HCT116 (cell line): ENCODE data around the gene SLBP. TPM values are rescaled to one million over a fixed set of nuclear protein-coding genes. Genes with fewer than 3 reads are reported as not detected.

Source experiments
- ATAC-seq: fragments of 200-7000 bp; cut with Tn5 transposase; 2 replicates; pipeline ENCODE4 v1.9.1; 2020; ENCODE audit warnings: mild to moderate bottlenecking, moderate library complexity
- BruUV-seq: library from RNA; stranded (reverse); fragments of 400-500 nt; replicated peaks from 2 replicates; lab custom pipeline; 2021; lab: Mats Ljungman, UMichigan
- CTCF ChIA-PET: fragments of 300-600 bp; sonication (Branson Sonifier 250); formaldehyde crosslinking; loops from one replicate; lab custom pipeline; 2021; ENCODE audit warnings: antibody characterized with exemption; lab: Charles Lee
- POLR2A ChIA-PET: fragments of 300-600, 350-600 bp; sonication (Branson Sonifier 250); formaldehyde crosslinking; loops from one replicate; lab custom pipeline; 2021; ENCODE audit warnings: antibody characterized with exemption; lab: Charles Lee
- RAD21 ChIA-PET, 2 experiments: fragments of 300-600 bp; sonication (Branson Sonifier 250); formaldehyde crosslinking; loops; one replicate each; lab custom pipeline; 2023; ENCODE audit warnings: low total read pairs in 2 of 2; ENCODE audit not compliant: uncharacterized antibody in 2 of 2, unreplicated experiment in 2 of 2, low non-redundant PET in 1 of 2; lab: Charles Lee
- DNase-seq: peaks from one replicate; pipeline ENCODE4 v3.0.0-alpha.2; 2010; ENCODE audit warnings: low read depth, low spot score
- H2AFZ ChIP-seq: fragments of 200-600 bp; shearing (Covaris generic), sonication (generic); 2 replicates; pipeline ENCODE4 v1.6.1; 2017; ENCODE audit warnings: low read depth, mixed run types, mixed read lengths, antibody characterized with exemption, low read length; ENCODE audit not compliant: poor library complexity, severe bottlenecking
- H3K27ac ChIP-seq: 2 replicates; pipeline ENCODE4 v1.5.1; 2012; ENCODE audit warnings: low read depth, low read length
- H3K27me3 ChIP-seq: fragments of 200-600 bp; sonication (generic); 2 replicates; pipeline ENCODE4 v1.6.1; 2016; ENCODE audit warnings: mixed run types, low read length, mixed read lengths; ENCODE audit not compliant: insufficient read depth
- H3K36me3 ChIP-seq, 2 experiments: fragments of 200-500 bp in 1 of 2; fragments of 200-600 bp in 1 of 2; sonication (Bioruptor generic) in 1 of 2; sonication (generic) in 1 of 2; 2 replicates each; pipeline versions ENCODE4 v1.5.1 to v1.6.1; 2014 to 2016; ENCODE audit warnings: low read length in 2 of 2, inconsistent platforms in 1 of 2, mixed read lengths in 1 of 2, mixed run types in 1 of 2; ENCODE audit not compliant: insufficient read depth in 2 of 2, control insufficient read depth in 1 of 2
- H3K4me1 ChIP-seq, 2 experiments: fragments of 200-600 bp in 1 of 2; sonication (generic) in 1 of 2; 2 replicates each; pipeline versions ENCODE4 v1.5.1 to v1.6.1; 2012 to 2017; ENCODE audit warnings: low read length in 2 of 2, inconsistent platforms in 1 of 2, mild to moderate bottlenecking in 1 of 2, mixed read lengths in 1 of 2, mixed run types in 1 of 2, moderate library complexity in 1 of 2; ENCODE audit not compliant: insufficient read depth in 2 of 2, control insufficient read depth in 1 of 2
- H3K4me2 ChIP-seq: fragments of 200-600 bp; sonication (generic); 2 replicates; pipeline ENCODE4 v1.6.1; 2017; ENCODE audit warnings: mixed run types, low read length, mixed read lengths
- H3K4me3 ChIP-seq, 2 experiments: fragments of 200-600 bp in 1 of 2; sonication (generic) in 1 of 2; replicated peaks in 1 of 2; 2 replicates each; pipeline ENCODE4 v1.5.1; 2011 to 2016; ENCODE audit warnings: low read length in 2 of 2, control low read depth in 1 of 2, low read depth in 1 of 2, mild to moderate bottlenecking in 1 of 2, mixed read lengths in 1 of 2, mixed run types in 1 of 2
- H3K79me2 ChIP-seq: fragments of 200-600 bp; sonication (generic); 2 replicates; pipeline ENCODE4 v1.6.1; 2017; ENCODE audit warnings: mild to moderate bottlenecking, mixed run types, low read length, moderate library complexity, mixed read lengths; ENCODE audit not compliant: insufficient read depth
- H3K9ac ChIP-seq: fragments of 200-600 bp; sonication (generic); 2 replicates; pipeline ENCODE4 v1.6.1; 2016; ENCODE audit warnings: low read length, mixed read lengths
- H3K9me2 ChIP-seq: fragments of 200-600 bp; sonication (generic), shearing (Covaris generic); 2 replicates; pipeline ENCODE4 v1.6.1; 2017; ENCODE audit warnings: mixed run types, mild to moderate bottlenecking, moderate library complexity; ENCODE audit not compliant: insufficient read depth
- H3K9me3 ChIP-seq, 2 experiments: fragments of 200-500 bp in 1 of 2; fragments of 200-600 bp in 1 of 2; sonication (Bioruptor generic) in 1 of 2; sonication (generic) in 1 of 2; 2 replicates each; pipeline ENCODE4 v1.6.1; 2014 to 2017; ENCODE audit warnings: low read length in 2 of 2, mixed read lengths in 2 of 2, inconsistent platforms in 1 of 2, low read depth in 1 of 2, mild to moderate bottlenecking in 1 of 2, mixed run types in 1 of 2, moderate library complexity in 1 of 2; ENCODE audit not compliant: control insufficient read depth in 1 of 2, insufficient read depth in 1 of 2
- H4K20me1 ChIP-seq: fragments of 200-600 bp; sonication (generic), shearing (Covaris generic); 2 replicates; pipeline ENCODE4 v1.6.1; 2017; ENCODE audit warnings: mixed run types, mild to moderate bottlenecking, moderate library complexity; ENCODE audit not compliant: insufficient read depth
- ELF1 ChIP-seq: IDR thresholded peaks from 2 replicates; pipeline ENCODE4 v1.6.1; 2012; ENCODE audit warnings: low read depth, borderline replicate concordance
- EZH2 ChIP-seq: fragments of 200-600 bp; sonication (generic); IDR thresholded peaks from 2 replicates; pipeline ENCODE4 v1.6.1; 2017; ENCODE audit warnings: antibody characterized with exemption, mixed run types
- POLR2A ChIP-seq: IDR thresholded peaks from 2 replicates; pipeline ENCODE4 v1.7.0; 2011; ENCODE audit warnings: borderline replicate concordance; ENCODE audit not compliant: insufficient read depth, insufficient read length; ENCODE audit errors: extremely low read depth
- POLR2AphosphoS5 ChIP-seq: IDR thresholded peaks from 2 replicates; pipeline ENCODE4 v1.6.1; 2011; ENCODE audit warnings: mild to moderate bottlenecking, low read depth, low read length, moderate library complexity
- RAD21 ChIP-seq: IDR thresholded peaks from 2 replicates; pipeline ENCODE4 v1.6.1; 2012; ENCODE audit warnings: low read depth, mild to moderate bottlenecking
- SIN3A ChIP-seq: IDR thresholded peaks from 2 replicates; pipeline ENCODE4 v1.6.1; 2012; ENCODE audit warnings: low read depth
- SRF ChIP-seq: IDR thresholded peaks from 2 replicates; pipeline ENCODE4 v1.6.1; 2012; ENCODE audit warnings: low read depth
- YY1 ChIP-seq: IDR thresholded peaks from 2 replicates; pipeline ENCODE4 v1.6.1; 2011; ENCODE audit warnings: low read length, low read depth, moderate library complexity, mild to moderate bottlenecking; ENCODE audit not compliant: insufficient replicate concordance; ENCODE audit errors: extremely low read depth
- ZFX ChIP-seq: fragments of 450-650 bp; IDR thresholded peaks from 2 replicates; pipeline ENCODE4 v1.6.1; 2017
- intact Hi-C: fragments of 100-400 bp; cut with micrococcal nuclease; formaldehyde crosslinking; loops from 2 replicates; pipeline ENCODE4 v1.10.0; 2022
- total RNA-seq: library from RNA; stranded (reverse); gene quantifications from one replicate; pipeline ENCODE4 v1.2.1, GENCODE V29; 2021; ENCODE audit not compliant: unreplicated experiment
- TF ChIP-seq, protein P1 (sequence below): IDR thresholded peaks from 2 replicates; pipeline ENCODE4 v1.6.1; 2012
- TF ChIP-seq, protein P2 (sequence below): IDR thresholded peaks from 2 replicates; pipeline ENCODE4 v1.6.1; 2012; ENCODE audit warnings: low read depth
- TF ChIP-seq, protein P3 (sequence below): IDR thresholded peaks from 2 replicates; pipeline ENCODE4 v1.6.1; 2011; ENCODE audit warnings: mild to moderate bottlenecking, low read length, moderate library complexity; ENCODE audit not compliant: insufficient replicate concordance; ENCODE audit errors: extremely low read depth

The SLBP gene
- total RNA-seq, 1 experiment from 2014 or later, result 101 TPM

DNA sequence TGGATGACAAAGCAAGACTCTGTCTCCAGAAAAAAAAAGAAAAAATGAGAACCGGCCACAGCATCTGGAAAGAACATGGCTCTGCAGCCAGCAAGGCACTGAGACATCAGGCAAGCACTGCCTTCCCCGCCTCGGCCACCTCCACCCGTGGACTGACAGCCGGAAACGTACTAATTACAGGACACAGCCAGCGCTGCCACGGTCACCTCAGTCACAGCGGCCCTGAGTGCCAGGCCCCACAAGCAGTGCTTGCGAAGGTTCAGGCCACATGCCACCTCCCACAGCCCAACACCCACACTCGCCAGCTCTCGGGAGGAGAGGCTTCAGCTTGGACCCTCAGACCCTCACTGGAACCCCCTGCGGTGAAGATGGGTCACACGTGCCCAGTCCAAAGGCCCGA is 44.8 kb downstream of the SLBP start:
- ChIA-PET RAD21 (no interaction called here), CTCF (no interaction called here)
- H3K9me3 ChIP-seq, result no peaks in the 10 kb centered on the region

DNA sequence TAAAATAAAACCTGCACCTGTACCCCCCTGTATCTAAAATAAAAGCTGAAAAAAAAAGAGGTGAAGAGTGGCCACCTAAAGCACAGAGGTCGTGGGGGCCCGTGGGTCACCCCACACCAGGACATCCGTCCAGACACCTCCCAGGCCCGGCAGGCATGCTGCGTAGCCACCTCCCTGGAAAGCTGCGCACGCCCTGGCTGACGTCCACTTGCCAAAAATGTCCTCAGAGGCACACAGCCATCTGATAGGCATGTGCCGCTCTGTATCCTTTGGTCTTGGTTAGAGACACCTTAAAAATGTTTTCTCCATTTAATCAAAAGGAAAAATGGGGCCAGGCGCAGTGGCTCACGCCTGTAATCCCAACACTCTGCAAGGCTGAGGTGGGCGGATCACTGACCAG is 45.7 kb downstream of the SLBP start:
- ChIA-PET RAD21 (no interaction called here), CTCF (no interaction called here), POLR2A (no interaction called here)
- Histone ChIP-seq H3K4me1 (peaks cover 16 to 27% of the 10 kb centered on the region in 2 experiments), H3K27ac (no peak overlapping the region), H3K9ac (no peak overlapping the region), H3K9me2 (no peaks in the 10 kb centered on the region), H3K4me3 (no peak overlapping the region), H3K4me2 (no peak overlapping the region), H3K27me3 (no peaks in the 10 kb centered on the region), H3K36me3 (no peaks in the 10 kb centered on the region), H3K9me3 (no peaks in the 10 kb centered on the region), H4K20me1 (no peaks in the 10 kb centered on the region), H3K79me2 (no peaks in the 10 kb centered on the region), H2AFZ (no peak overlapping the region)
- TF ChIP-seq SIN3A, result no peak
- no peak for TF ChIP-seq SRF
- TF ChIP-seq, protein P1, sequence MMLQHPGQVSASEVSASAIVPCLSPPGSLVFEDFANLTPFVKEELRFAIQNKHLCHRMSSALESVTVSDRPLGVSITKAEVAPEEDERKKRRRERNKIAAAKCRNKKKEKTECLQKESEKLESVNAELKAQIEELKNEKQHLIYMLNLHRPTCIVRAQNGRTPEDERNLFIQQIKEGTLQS, result no peak
- TF ChIP-seq, protein P2, sequence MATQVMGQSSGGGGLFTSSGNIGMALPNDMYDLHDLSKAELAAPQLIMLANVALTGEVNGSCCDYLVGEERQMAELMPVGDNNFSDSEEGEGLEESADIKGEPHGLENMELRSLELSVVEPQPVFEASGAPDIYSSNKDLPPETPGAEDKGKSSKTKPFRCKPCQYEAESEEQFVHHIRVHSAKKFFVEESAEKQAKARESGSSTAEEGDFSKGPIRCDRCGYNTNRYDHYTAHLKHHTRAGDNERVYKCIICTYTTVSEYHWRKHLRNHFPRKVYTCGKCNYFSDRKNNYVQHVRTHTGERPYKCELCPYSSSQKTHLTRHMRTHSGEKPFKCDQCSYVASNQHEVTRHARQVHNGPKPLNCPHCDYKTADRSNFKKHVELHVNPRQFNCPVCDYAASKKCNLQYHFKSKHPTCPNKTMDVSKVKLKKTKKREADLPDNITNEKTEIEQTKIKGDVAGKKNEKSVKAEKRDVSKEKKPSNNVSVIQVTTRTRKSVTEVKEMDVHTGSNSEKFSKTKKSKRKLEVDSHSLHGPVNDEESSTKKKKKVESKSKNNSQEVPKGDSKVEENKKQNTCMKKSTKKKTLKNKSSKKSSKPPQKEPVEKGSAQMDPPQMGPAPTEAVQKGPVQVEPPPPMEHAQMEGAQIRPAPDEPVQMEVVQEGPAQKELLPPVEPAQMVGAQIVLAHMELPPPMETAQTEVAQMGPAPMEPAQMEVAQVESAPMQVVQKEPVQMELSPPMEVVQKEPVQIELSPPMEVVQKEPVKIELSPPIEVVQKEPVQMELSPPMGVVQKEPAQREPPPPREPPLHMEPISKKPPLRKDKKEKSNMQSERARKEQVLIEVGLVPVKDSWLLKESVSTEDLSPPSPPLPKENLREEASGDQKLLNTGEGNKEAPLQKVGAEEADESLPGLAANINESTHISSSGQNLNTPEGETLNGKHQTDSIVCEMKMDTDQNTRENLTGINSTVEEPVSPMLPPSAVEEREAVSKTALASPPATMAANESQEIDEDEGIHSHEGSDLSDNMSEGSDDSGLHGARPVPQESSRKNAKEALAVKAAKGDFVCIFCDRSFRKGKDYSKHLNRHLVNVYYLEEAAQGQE, result no peak
- no peak for TF ChIP-seq ELF1
- TF ChIP-seq YY1, result no peak
- no peak for TF ChIP-seq POLR2A
- TF ChIP-seq, protein P3, sequence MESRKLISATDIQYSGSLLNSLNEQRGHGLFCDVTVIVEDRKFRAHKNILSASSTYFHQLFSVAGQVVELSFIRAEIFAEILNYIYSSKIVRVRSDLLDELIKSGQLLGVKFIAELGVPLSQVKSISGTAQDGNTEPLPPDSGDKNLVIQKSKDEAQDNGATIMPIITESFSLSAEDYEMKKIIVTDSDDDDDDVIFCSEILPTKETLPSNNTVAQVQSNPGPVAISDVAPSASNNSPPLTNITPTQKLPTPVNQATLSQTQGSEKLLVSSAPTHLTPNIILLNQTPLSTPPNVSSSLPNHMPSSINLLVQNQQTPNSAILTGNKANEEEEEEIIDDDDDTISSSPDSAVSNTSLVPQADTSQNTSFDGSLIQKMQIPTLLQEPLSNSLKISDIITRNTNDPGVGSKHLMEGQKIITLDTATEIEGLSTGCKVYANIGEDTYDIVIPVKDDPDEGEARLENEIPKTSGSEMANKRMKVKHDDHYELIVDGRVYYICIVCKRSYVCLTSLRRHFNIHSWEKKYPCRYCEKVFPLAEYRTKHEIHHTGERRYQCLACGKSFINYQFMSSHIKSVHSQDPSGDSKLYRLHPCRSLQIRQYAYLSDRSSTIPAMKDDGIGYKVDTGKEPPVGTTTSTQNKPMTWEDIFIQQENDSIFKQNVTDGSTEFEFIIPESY, result no peak
- no TSS peak for BruUV-seq
- intact Hi-C loops, result no loop called here
- DNase-seq, result no peak
- ATAC-seq, result no peak

More for the DNA sequence above, 44.8 kb downstream of the SLBP start:
- peaks cover 11 to 19% of the 10 kb centered on the region in 2 experiments for H3K4me1 ChIP-seq
- H4K20me1 ChIP-seq, result no peaks in the 10 kb centered on the region
- intact Hi-C loops, result no loop called here
- POLR2A ChIA-PET, result no interaction called here
- H3K79me2 ChIP-seq, result no peaks in the 10 kb centered on the region
- DNase-seq (no peak), ATAC-seq (no peak)
- BruUV-seq, result no TSS peak
- peak overlapping the region; percentile 75 for H3K4me2 ChIP-seq
- no peak overlapping the region for H3K4me3 ChIP-seq
- H3K27me3 ChIP-seq, result no peaks in the 10 kb centered on the region
- H3K9me2 ChIP-seq, result no peaks in the 10 kb centered on the region
- H3K9ac ChIP-seq, result peak overlapping the region; percentile 40; the same call in 1 of the 2 replicates
- H2AFZ ChIP-seq, result no peak overlapping the region
- TF ChIP-seq RAD21 (no peak), SRF (no peak), EZH2 (no peak), POLR2AphosphoS5 (no peak), ZFX (no peak)
- TF ChIP-seq, all 23 proteins: peak for 0
- Histone ChIP-seq H3K27ac (no peak overlapping the region; the same call in 1 of the 2 replicates), H3K36me3 (no peaks in the 10 kb centered on the region)
